DND-41 (cell line): ENCODE measurements around the gene FGF9.

Experiments used
- ATAC-seq: fragments of 200-7000 bp; cut with Tn5 transposase; 3 replicates; pipeline ENCODE4 v1.9.1; 2021; ENCODE audit warnings: low read depth; ENCODE audit not compliant: insufficient read depth
- DNase-seq: peaks from one replicate; pipeline ENCODE4 v3.0.0-alpha.2; 2020
- H2AFZ ChIP-seq: 2 replicates; pipeline ENCODE4 v1.6.0; 2012; ENCODE audit warnings: low read depth, low read length
- H3K27ac ChIP-seq: 2 replicates; pipeline ENCODE4 v1.5.1; 2012; ENCODE audit warnings: low read length, inconsistent platforms
- H3K27me3 ChIP-seq: fragments of 200-600 bp; sonication (generic); 2 replicates; pipeline ENCODE4 v1.6.0; 2012; ENCODE audit warnings: low read length, mild to moderate bottlenecking, inconsistent platforms; ENCODE audit not compliant: insufficient read depth, poor library complexity
- H3K36me3 ChIP-seq: 2 replicates; pipeline ENCODE4 v1.5.1; 2012; ENCODE audit warnings: low read length, inconsistent platforms; ENCODE audit not compliant: insufficient read depth
- H3K4me1 ChIP-seq: 2 replicates; pipeline ENCODE4 v1.5.1; 2012; ENCODE audit warnings: mild to moderate bottlenecking, low read length; ENCODE audit not compliant: insufficient read depth
- H3K4me2 ChIP-seq: 2 replicates; pipeline ENCODE4 v1.6.0; 2012; ENCODE audit warnings: mild to moderate bottlenecking, moderate library complexity, low read length, inconsistent platforms; ENCODE audit not compliant: insufficient read depth
- H3K4me3 ChIP-seq, 2 experiments: fragments of 200-600 bp in 1 of 2; shearing (Covaris generic) in 1 of 2; 2 replicates each; pipeline ENCODE4 v1.5.1; 2012 to 2016; ENCODE audit warnings: inconsistent platforms in 2 of 2, low read length in 2 of 2, mild to moderate bottlenecking in 2 of 2, low read depth in 1 of 2, moderate library complexity in 1 of 2
- H3K79me2 ChIP-seq: 2 replicates; pipeline ENCODE4 v1.6.0; 2012; ENCODE audit warnings: low read length, inconsistent platforms; ENCODE audit not compliant: insufficient read depth
- H3K9ac ChIP-seq: 2 replicates; pipeline ENCODE4 v1.6.0; 2012; ENCODE audit warnings: low read depth, mild to moderate bottlenecking, inconsistent platforms, low read length, moderate library complexity
- H3K9me3 ChIP-seq: 2 replicates; pipeline ENCODE4 v1.5.1; 2012; ENCODE audit warnings: low read length, moderate library complexity, mild to moderate bottlenecking, inconsistent platforms; ENCODE audit not compliant: insufficient read depth, severe bottlenecking
- H4K20me1 ChIP-seq: 2 replicates; pipeline ENCODE4 v1.6.0; 2012; ENCODE audit warnings: low read length; ENCODE audit not compliant: insufficient read depth
- CTCF ChIP-seq: IDR thresholded peaks from 2 replicates; pipeline ENCODE4 v1.5.1; 2012; ENCODE audit warnings: borderline replicate concordance, low read length, moderate library complexity, mild to moderate bottlenecking; ENCODE audit not compliant: poor library complexity, severe bottlenecking; ENCODE audit errors: extremely low read depth
- EZH2 ChIP-seq: IDR thresholded peaks from 3 replicates; pipeline ENCODE4 v1.6.1; 2012; ENCODE audit warnings: borderline replicate concordance, low read depth, mild to moderate bottlenecking, moderate library complexity, low read length, inconsistent platforms; ENCODE audit not compliant: severe bottlenecking

The FGF9 gene

GRCh38 chr13:21741396-21741979 is 70.6 kb downstream of the FGF9 start:
- Histone ChIP-seq H3K4me2 (no peak overlapping the region), H3K4me1 (no peaks in the 10 kb centered on the region), H4K20me1 (no peaks in the 10 kb centered on the region), H3K27me3 (peaks cover 18% of the 10 kb centered on the region), H3K36me3 (no peaks in the 10 kb centered on the region), H3K9me3 (no peaks in the 10 kb centered on the region), H3K9ac (no peak overlapping the region), H3K4me3 (no peak overlapping the region), H2AFZ (no peak overlapping the region), H3K27ac (no peak overlapping the region), H3K79me2 (no peaks in the 10 kb centered on the region)
- no peak for ATAC-seq
- no peak for DNase-seq
- TF ChIP-seq EZH2 (no peak), CTCF (no peak)

GRCh38 chr13:21742096-21742495 is 71.2 kb downstream of the FGF9 start:
- TF ChIP-seq EZH2, result no peak
- TF ChIP-seq CTCF, result no peak
- Histone ChIP-seq H3K27me3 (peaks cover 20% of the 10 kb centered on the region), H3K79me2 (no peaks in the 10 kb centered on the region), H3K4me3 (no peak overlapping the region), H3K9me3 (no peaks in the 10 kb centered on the region), H2AFZ (no peak overlapping the region), H3K36me3 (no peaks in the 10 kb centered on the region), H3K4me2 (no peak overlapping the region), H3K4me1 (no peaks in the 10 kb centered on the region), H3K9ac (no peak overlapping the region), H4K20me1 (no peaks in the 10 kb centered on the region), H3K27ac (no peak overlapping the region)
- DNase-seq, result no peak
- no peak for ATAC-seq

GRCh38 chr13:21744149-21744548 is 73.3 kb downstream of the FGF9 start:
- no peaks in the 10 kb centered on the region for H3K36me3 ChIP-seq
- no peaks in the 10 kb centered on the region for H3K79me2 ChIP-seq
- no peak overlapping the region for H3K9ac ChIP-seq
- H3K4me1 ChIP-seq, result no peaks in the 10 kb centered on the region
- no peaks in the 10 kb centered on the region for H4K20me1 ChIP-seq
- peaks cover 17% of the 10 kb centered on the region for H3K27me3 ChIP-seq
- no peaks in the 10 kb centered on the region for H3K9me3 ChIP-seq
- DNase-seq (no peak), ATAC-seq (no peak)
- H3K4me2 ChIP-seq, result no peak overlapping the region
- no peak for TF ChIP-seq EZH2
- TF ChIP-seq CTCF, result no peak
- no peak overlapping the region for H3K27ac ChIP-seq
- no peak overlapping the region for H2AFZ ChIP-seq
- no peak overlapping the region for H3K4me3 ChIP-seq

GRCh38 chr13:21745307-21745706 is 74.4 kb downstream of the FGF9 start:
- ATAC-seq, result no peak
- TF ChIP-seq EZH2 (no peak), CTCF (no peak)
- no peaks in the 10 kb centered on the region for H3K36me3 ChIP-seq
- H3K79me2 ChIP-seq, result no peaks in the 10 kb centered on the region
- H3K9me3 ChIP-seq, result no peaks in the 10 kb centered on the region
- H3K9ac ChIP-seq, result no peak overlapping the region
- H3K4me1 ChIP-seq, result no peaks in the 10 kb centered on the region
- no peak overlapping the region for H3K4me3 ChIP-seq
- peaks cover 17% of the 10 kb centered on the region for H3K27me3 ChIP-seq
- no peaks in the 10 kb centered on the region for H4K20me1 ChIP-seq
- no peak overlapping the region for H3K4me2 ChIP-seq
- H2AFZ ChIP-seq, result no peak overlapping the region
- no peak for DNase-seq
- H3K27ac ChIP-seq, result no peak overlapping the region
